WTC11 (cell line): Measurements from ENCODE around the gene TIGD3. TPM values are rescaled to one million over a fixed set of nuclear protein-coding genes. Genes with fewer than 3 reads are reported as not detected.

Source experiments
- ATAC-seq: fragments of 200-7000 bp; cut with Tn5 transposase; 2 replicates; pipeline ENCODE4 v1.10.0; 2021; ENCODE audit warnings: mild to moderate bottlenecking, moderate library complexity
- CTCF ChIA-PET: fragments of 300-600 bp; sonication (Branson Sonifier 250); formaldehyde crosslinking; loops from one replicate; lab custom pipeline; 2021; ENCODE audit warnings: antibody characterized with exemption; lab: Charles Lee
- POLR2A ChIA-PET: fragments of 350-600 bp; sonication (Branson Sonifier 250); formaldehyde crosslinking; loops from one replicate; lab custom pipeline; 2021; ENCODE audit warnings: antibody characterized with exemption; lab: Charles Lee
- DNase-seq: peaks from one replicate; pipeline ENCODE4 v3.0.0; 2021; ENCODE audit warnings: low spot score
- H3K27ac Mint-ChIP-seq: 2 replicates; pipeline ENCODE4 v1.8.0; 2021; ENCODE audit warnings: mixed read lengths
- H3K27me3 Mint-ChIP-seq: 2 replicates; pipeline ENCODE4 v1.8.0; 2021; ENCODE audit warnings: low read depth, mild to moderate bottlenecking, moderate library complexity, mixed read lengths
- H3K36me3 Mint-ChIP-seq: 2 replicates; pipeline ENCODE4 v1.8.0; 2021; ENCODE audit warnings: mixed read lengths
- H3K4me1 Mint-ChIP-seq: 2 replicates; pipeline ENCODE4 v1.8.0; 2022; ENCODE audit warnings: mixed read lengths
- H3K4me3 Mint-ChIP-seq: 2 replicates; pipeline ENCODE4 v1.8.0; 2021; ENCODE audit warnings: mild to moderate bottlenecking, moderate library complexity, mixed read lengths
- H3K9me3 Mint-ChIP-seq: 2 replicates; pipeline ENCODE4 v1.8.0; 2021; ENCODE audit warnings: mixed read lengths
- AR ChIP-seq: fragments of 250-450 bp; sonication (Bioruptor Pico); IDR thresholded peaks from 2 replicates; pipeline ENCODE4 v1.9.0; 2021; ENCODE audit warnings: mild to moderate bottlenecking
- CREM ChIP-seq: sonication (generic); formaldehyde crosslinking; IDR thresholded peaks from 2 replicates; pipeline ENCODE4 v1.8.1; 2022; ENCODE audit warnings: mild to moderate bottlenecking, missing genetic modification reagents, moderate library complexity
- ELF4 ChIP-seq: sonication (generic); formaldehyde crosslinking; IDR thresholded peaks from 2 replicates; pipeline ENCODE4 v1.8.1; 2022; ENCODE audit warnings: low read depth, mild to moderate bottlenecking, moderate library complexity, missing genetic modification reagents
- FOXJ3 ChIP-seq: sonication (generic); formaldehyde crosslinking; IDR thresholded peaks from 2 replicates; pipeline ENCODE4 v1.9.0; 2021; ENCODE audit warnings: missing genetic modification reagents, mild to moderate bottlenecking, borderline replicate concordance
- FOXP1 ChIP-seq: sonication (generic); formaldehyde crosslinking; IDR thresholded peaks from 2 replicates; pipeline ENCODE4 v1.8.0; 2022; ENCODE audit warnings: missing genetic modification reagents, mild to moderate bottlenecking, moderate library complexity, borderline replicate concordance
- HMGXB4 ChIP-seq: sonication (generic); formaldehyde crosslinking; IDR thresholded peaks from 2 replicates; pipeline ENCODE4 v1.8.1; 2023; ENCODE audit warnings: mild to moderate bottlenecking, moderate library complexity, missing genetic modification reagents
- IRF2 ChIP-seq: sonication (generic); formaldehyde crosslinking; IDR thresholded peaks from 2 replicates; pipeline ENCODE4 v1.8.0; 2022; ENCODE audit warnings: low read depth, missing genetic modification reagents, borderline replicate concordance
- JUN ChIP-seq: sonication (generic); formaldehyde crosslinking; IDR thresholded peaks from 2 replicates; pipeline ENCODE4 v1.8.0; 2023; ENCODE audit warnings: mild to moderate bottlenecking, missing genetic modification reagents
- MYBL2 ChIP-seq: sonication (generic); formaldehyde crosslinking; IDR thresholded peaks from 2 replicates; pipeline ENCODE4 v1.8.1; 2023; ENCODE audit warnings: mild to moderate bottlenecking, moderate library complexity, missing genetic modification reagents
- OVOL2 ChIP-seq: fragments of 250-450 bp; sonication (Bioruptor Pico); IDR thresholded peaks from 2 replicates; pipeline ENCODE4 v1.9.0; 2021; ENCODE audit warnings: mild to moderate bottlenecking, borderline replicate concordance
- SMAD3 ChIP-seq: sonication (generic); formaldehyde crosslinking; IDR thresholded peaks from 2 replicates; pipeline ENCODE4 v1.8.0; 2022; ENCODE audit warnings: missing genetic modification reagents, mild to moderate bottlenecking, borderline replicate concordance
- SOX15 ChIP-seq: fragments of 250-450 bp; sonication (Bioruptor Pico); IDR thresholded peaks from 2 replicates; pipeline ENCODE4 v1.9.0; 2021; ENCODE audit warnings: mild to moderate bottlenecking
- TP53 ChIP-seq: sonication (generic); formaldehyde crosslinking; IDR thresholded peaks from 2 replicates; pipeline ENCODE4 v1.8.1; 2023; ENCODE audit warnings: mild to moderate bottlenecking, missing genetic modification reagents
- USF2 ChIP-seq: sonication (generic); formaldehyde crosslinking; IDR thresholded peaks from 2 replicates; pipeline ENCODE4 v1.8.1; 2023; ENCODE audit warnings: mild to moderate bottlenecking, missing genetic modification reagents, moderate library complexity
- ZNF416 ChIP-seq: fragments of 250-450 bp; sonication (Bioruptor Pico); IDR thresholded peaks from 2 replicates; pipeline ENCODE4 v1.9.0; 2021; ENCODE audit warnings: mild to moderate bottlenecking, inconsistent platforms
- ZNF423 ChIP-seq: fragments of 250-450 bp; sonication (Bioruptor Pico); IDR thresholded peaks from 2 replicates; pipeline ENCODE4 v2.1.2; 2022; ENCODE audit warnings: mild to moderate bottlenecking, moderate library complexity
- total RNA-seq: library from RNA; stranded (reverse); gene quantifications from 3 replicates; pipeline ENCODE4 v1.2.3, GENCODE V29; 2021
- TF ChIP-seq, protein P1 (sequence below): fragments of 250-450 bp; sonication (Bioruptor Pico); IDR thresholded peaks from 2 replicates; pipeline ENCODE4 v1.9.0; 2021; ENCODE audit warnings: mild to moderate bottlenecking
- TF ChIP-seq, protein P2 (sequence below): fragments of 200-600 bp; IDR thresholded peaks from 2 replicates; pipeline ENCODE4 v1.8.0; 2022; ENCODE audit warnings: antibody characterized with exemption
- TF ChIP-seq, protein P3 (sequence below): fragments of 250-450 bp; sonication (Bioruptor Pico); IDR thresholded peaks from 2 replicates; pipeline ENCODE4 v1.9.0; 2021; ENCODE audit warnings: mild to moderate bottlenecking, borderline replicate concordance
- TF ChIP-seq, protein P4 (sequence below): sonication (generic); formaldehyde crosslinking; IDR thresholded peaks from 2 replicates; pipeline ENCODE4 v1.8.1; 2022; ENCODE audit warnings: low read depth, mild to moderate bottlenecking, moderate library complexity, missing genetic modification reagents, borderline replicate concordance

The TIGD3 gene
- total RNA-seq, 1 experiment from 2014 or later, result 1.9 TPM

DNA sequence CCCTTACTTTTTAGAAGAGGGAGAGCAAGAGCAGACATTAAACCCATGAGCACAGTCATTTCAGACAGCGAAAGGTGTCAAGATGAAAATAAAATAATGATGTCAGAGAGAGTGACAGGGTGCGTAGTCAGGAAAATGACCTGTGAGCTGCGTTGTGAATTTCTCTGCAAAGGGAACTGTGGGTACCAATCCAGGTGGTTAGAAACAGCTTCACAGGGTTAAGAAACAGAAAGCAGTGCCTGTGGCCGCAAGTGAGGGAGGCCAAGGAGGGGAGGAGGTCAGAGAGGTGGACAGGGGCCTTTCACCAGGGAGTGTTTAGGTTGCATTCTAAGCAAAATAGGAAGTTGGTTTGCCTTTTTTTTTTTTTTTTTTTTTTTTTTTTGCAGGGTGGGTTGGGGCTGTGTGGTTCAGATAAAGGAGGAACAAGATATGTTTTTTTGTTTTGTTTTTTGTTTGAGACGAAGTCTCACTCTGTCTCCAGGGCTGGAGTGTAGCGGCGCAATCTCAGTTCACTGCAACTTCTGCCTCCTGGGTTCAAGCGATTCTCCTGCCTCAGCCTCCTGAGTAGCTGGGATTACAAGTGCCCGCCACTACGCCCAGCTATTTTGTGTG, 7.9 kb downstream of the TIGD3 start:
- CTCF ChIA-PET, result interaction anchor here (0.6 to 1.4 kb wide), 6 partner anchors 47 to 210 kb away, joined by 3 to 5 read pairs (median 3); partner anchors contain the start of gene FAM89B
- no peak overlapping the region for H3K4me3 Mint-ChIP-seq
- no peaks in the 10 kb centered on the region for H3K9me3 Mint-ChIP-seq
- TF ChIP-seq, protein P1, sequence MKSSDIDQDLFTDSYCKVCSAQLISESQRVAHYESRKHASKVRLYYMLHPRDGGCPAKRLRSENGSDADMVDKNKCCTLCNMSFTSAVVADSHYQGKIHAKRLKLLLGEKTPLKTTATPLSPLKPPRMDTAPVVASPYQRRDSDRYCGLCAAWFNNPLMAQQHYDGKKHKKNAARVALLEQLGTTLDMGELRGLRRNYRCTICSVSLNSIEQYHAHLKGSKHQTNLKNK (CRISPR knock-in tag), result no peak
- TF ChIP-seq, protein P2, sequence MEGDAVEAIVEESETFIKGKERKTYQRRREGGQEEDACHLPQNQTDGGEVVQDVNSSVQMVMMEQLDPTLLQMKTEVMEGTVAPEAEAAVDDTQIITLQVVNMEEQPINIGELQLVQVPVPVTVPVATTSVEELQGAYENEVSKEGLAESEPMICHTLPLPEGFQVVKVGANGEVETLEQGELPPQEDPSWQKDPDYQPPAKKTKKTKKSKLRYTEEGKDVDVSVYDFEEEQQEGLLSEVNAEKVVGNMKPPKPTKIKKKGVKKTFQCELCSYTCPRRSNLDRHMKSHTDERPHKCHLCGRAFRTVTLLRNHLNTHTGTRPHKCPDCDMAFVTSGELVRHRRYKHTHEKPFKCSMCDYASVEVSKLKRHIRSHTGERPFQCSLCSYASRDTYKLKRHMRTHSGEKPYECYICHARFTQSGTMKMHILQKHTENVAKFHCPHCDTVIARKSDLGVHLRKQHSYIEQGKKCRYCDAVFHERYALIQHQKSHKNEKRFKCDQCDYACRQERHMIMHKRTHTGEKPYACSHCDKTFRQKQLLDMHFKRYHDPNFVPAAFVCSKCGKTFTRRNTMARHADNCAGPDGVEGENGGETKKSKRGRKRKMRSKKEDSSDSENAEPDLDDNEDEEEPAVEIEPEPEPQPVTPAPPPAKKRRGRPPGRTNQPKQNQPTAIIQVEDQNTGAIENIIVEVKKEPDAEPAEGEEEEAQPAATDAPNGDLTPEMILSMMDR, result no peak
- TF ChIP-seq, protein P3, sequence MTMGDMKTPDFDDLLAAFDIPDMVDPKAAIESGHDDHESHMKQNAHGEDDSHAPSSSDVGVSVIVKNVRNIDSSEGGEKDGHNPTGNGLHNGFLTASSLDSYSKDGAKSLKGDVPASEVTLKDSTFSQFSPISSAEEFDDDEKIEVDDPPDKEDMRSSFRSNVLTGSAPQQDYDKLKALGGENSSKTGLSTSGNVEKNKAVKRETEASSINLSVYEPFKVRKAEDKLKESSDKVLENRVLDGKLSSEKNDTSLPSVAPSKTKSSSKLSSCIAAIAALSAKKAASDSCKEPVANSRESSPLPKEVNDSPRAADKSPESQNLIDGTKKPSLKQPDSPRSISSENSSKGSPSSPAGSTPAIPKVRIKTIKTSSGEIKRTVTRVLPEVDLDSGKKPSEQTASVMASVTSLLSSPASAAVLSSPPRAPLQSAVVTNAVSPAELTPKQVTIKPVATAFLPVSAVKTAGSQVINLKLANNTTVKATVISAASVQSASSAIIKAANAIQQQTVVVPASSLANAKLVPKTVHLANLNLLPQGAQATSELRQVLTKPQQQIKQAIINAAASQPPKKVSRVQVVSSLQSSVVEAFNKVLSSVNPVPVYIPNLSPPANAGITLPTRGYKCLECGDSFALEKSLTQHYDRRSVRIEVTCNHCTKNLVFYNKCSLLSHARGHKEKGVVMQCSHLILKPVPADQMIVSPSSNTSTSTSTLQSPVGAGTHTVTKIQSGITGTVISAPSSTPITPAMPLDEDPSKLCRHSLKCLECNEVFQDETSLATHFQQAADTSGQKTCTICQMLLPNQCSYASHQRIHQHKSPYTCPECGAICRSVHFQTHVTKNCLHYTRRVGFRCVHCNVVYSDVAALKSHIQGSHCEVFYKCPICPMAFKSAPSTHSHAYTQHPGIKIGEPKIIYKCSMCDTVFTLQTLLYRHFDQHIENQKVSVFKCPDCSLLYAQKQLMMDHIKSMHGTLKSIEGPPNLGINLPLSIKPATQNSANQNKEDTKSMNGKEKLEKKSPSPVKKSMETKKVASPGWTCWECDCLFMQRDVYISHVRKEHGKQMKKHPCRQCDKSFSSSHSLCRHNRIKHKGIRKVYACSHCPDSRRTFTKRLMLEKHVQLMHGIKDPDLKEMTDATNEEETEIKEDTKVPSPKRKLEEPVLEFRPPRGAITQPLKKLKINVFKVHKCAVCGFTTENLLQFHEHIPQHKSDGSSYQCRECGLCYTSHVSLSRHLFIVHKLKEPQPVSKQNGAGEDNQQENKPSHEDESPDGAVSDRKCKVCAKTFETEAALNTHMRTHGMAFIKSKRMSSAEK (CRISPR knock-in tag), result no peak
- no peak for TF ChIP-seq FOXJ3 (CRISPR knock-in tag)
- no peak for TF ChIP-seq AR
- no peak for TF ChIP-seq IRF2 (CRISPR knock-in tag)
- TF ChIP-seq SOX15 (CRISPR knock-in tag), result no peak
- TF ChIP-seq CREM (CRISPR knock-in tag), result no peak
- TF ChIP-seq FOXP1 (CRISPR knock-in tag), result no peak
- no peak for TF ChIP-seq SMAD3 (CRISPR knock-in tag)
- TF ChIP-seq JUN, result no peak
- TF ChIP-seq HMGXB4 (CRISPR knock-in tag), result no peak
- no peak for TF ChIP-seq TP53 (CRISPR knock-in tag)
- TF ChIP-seq ZNF423 (CRISPR knock-in tag), result no peak
- no peak for TF ChIP-seq OVOL2 (CRISPR knock-in tag)
- TF ChIP-seq ZNF416 (CRISPR knock-in tag), result no peak
- TF ChIP-seq ELF4 (CRISPR knock-in tag), result no peak
- no peak for TF ChIP-seq MYBL2 (CRISPR knock-in tag)
- TF ChIP-seq USF2 (CRISPR knock-in tag), result no peak
- TF ChIP-seq, protein P4, sequence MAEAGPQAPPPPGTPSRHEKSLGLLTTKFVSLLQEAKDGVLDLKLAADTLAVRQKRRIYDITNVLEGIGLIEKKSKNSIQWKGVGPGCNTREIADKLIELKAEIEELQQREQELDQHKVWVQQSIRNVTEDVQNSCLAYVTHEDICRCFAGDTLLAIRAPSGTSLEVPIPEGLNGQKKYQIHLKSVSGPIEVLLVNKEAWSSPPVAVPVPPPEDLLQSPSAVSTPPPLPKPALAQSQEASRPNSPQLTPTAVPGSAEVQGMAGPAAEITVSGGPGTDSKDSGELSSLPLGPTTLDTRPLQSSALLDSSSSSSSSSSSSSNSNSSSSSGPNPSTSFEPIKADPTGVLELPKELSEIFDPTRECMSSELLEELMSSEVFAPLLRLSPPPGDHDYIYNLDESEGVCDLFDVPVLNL (CRISPR knock-in tag), result no peak
- H3K27ac Mint-ChIP-seq, result peak overlapping the region; percentile 78; the same call in 1 of the 2 replicates
- peaks cover 9% of the 10 kb centered on the region; the same call in 1 of the 2 replicates for H3K4me1 Mint-ChIP-seq
- POLR2A ChIA-PET, result interaction anchor here (0.6 kb wide), 1 partner anchor 334 kb away, joined by 4 read pairs; no protein-coding TSS in a partner anchor
- H3K36me3 Mint-ChIP-seq, result no peaks in the 10 kb centered on the region
- peaks cover 9% of the 10 kb centered on the region for H3K27me3 Mint-ChIP-seq
- no peak for ATAC-seq
- no peak for DNase-seq
